AG04449 (cell line): ENCODE results near the gene CDKN2C.

Experiments used
- CTCF ChIA-PET: fragments of 350-600 bp; formaldehyde crosslinking; extraction: SDS; loops from one replicate; lab custom pipeline; 2021; ENCODE audit warnings: antibody characterized with exemption; lab: Yijun Ruan, JAX
- POLR2A ChIA-PET: fragments of 400-600, 350-600 bp; formaldehyde crosslinking; extraction: SDS; loops from one replicate; lab custom pipeline; 2020; ENCODE audit warnings: antibody characterized with exemption, inconsistent platforms; lab: Yijun Ruan, JAX
- DNase-seq: peaks from one replicate; pipeline ENCODE4 v3.0.0-alpha.2; 2010; ENCODE audit warnings: low read depth, low spot score
- H3K4me3 ChIP-seq: 2 replicates; pipeline ENCODE4 v1.5.1; 2011; ENCODE audit warnings: low read depth, mild to moderate bottlenecking, control low read depth, low read length
- CTCF ChIP-seq: IDR thresholded peaks from one replicate; pipeline ENCODE4 v1.5.1; 2011; ENCODE audit warnings: mild to moderate bottlenecking, moderate library complexity, low read length, control low read depth, inconsistent platforms; ENCODE audit not compliant: insufficient read depth; ENCODE audit errors: missing control alignments

The CDKN2C gene

GRCh38 chr1:50980505-50980904, 10.5 kb downstream of the CDKN2C start:
- POLR2A ChIA-PET, result no interaction called here
- CTCF ChIA-PET, result no interaction called here
- no peak for TF ChIP-seq CTCF
- DNase-seq, result no peak
- no peak overlapping the region for H3K4me3 ChIP-seq

- no peak for TF ChIP-seq CTCF
- POLR2A ChIA-PET, result no interaction called here
- CTCF ChIA-PET, result no interaction called here
- DNase-seq, result no peak
- H3K4me3 ChIP-seq, result no peak overlapping the region
These were observed 11.7 kb downstream of the CDKN2C start for GRCh38 chr1:50981741-50982140.

- ChIA-PET CTCF (interaction anchor here (0.6 kb wide), 1 partner anchor 53 kb away, joined by 3 read pairs; no protein-coding TSS in a partner anchor), POLR2A (no interaction called here)
- no peak for DNase-seq
- no peak overlapping the region for H3K4me3 ChIP-seq
- no peak for TF ChIP-seq CTCF
These were observed 12.6 kb downstream of the CDKN2C start for GRCh38 chr1:50982611-50983010.

GRCh38 chr1:50983219-50983802, 13.3 kb downstream of the CDKN2C start:
- TF ChIP-seq CTCF, result no peak
- ChIA-PET POLR2A (no interaction called here), CTCF (interaction anchor here (0.6 to 1.0 kb wide), 2 partner anchors 54 to 209 kb away, joined by 3 read pairs; no protein-coding TSS in a partner anchor)
- DNase-seq, result no peak
- no peak overlapping the region for H3K4me3 ChIP-seq

- ChIA-PET POLR2A (no interaction called here), CTCF (no interaction called here)
- no peak for TF ChIP-seq CTCF
- no peak for DNase-seq
- no peak overlapping the region for H3K4me3 ChIP-seq
These were observed 15.0 kb downstream of the CDKN2C start for GRCh38 chr1:50985094-50985493.

- TF ChIP-seq CTCF, result no peak
- DNase-seq, result no peak
- no peak overlapping the region for H3K4me3 ChIP-seq
- CTCF ChIA-PET, result interaction anchor here (1.1 to 1.2 kb wide), 2 partner anchors 57 to 212 kb away, joined by 3 read pairs; no protein-coding TSS in a partner anchor
- POLR2A ChIA-PET, result no interaction called here
These were observed 16.6 kb downstream of the CDKN2C start for GRCh38 chr1:50986653-50987052.
